Retina (tissue), 1 donor: Measurements from ENCODE around the gene SLC28A1.
"Not testable (repeated sequence)": the region's sequence is repeated elsewhere in the genome, so short reads cannot be mapped to it uniquely, and the experiment has no call there.

ENCODE experiments used
- DNase-seq: peaks from one replicate; pipeline ENCODE4 v3.0.0-alpha.2; 2016

Gene SLC28A1

GRCh38 chr15:84976746-84977345, 92.4 kb downstream of the SLC28A1 start:
- DNase-seq = no peak

- DNase-seq = no peak
Measured at GRCh38 chr15:84979651-84980050, 95.2 kb downstream of the SLC28A1 start.

GRCh38 chr15:84980196-84981053, 96.0 kb downstream of the SLC28A1 start:
- peak; percentile 96 for DNase-seq

- peak; percentile 99 for DNase-seq
Measured at GRCh38 chr15:84981054-84981710, 96.7 kb downstream of the SLC28A1 start.

- DNase-seq = peak; percentile 69
Measured at GRCh38 chr15:84981711-84982300, 97.3 kb downstream of the SLC28A1 start, which contains the start of gene PDE8A. TSS of gene PDE8A (plus strand) at chr15:84981856. CDS start at chr15:84982163, 307 bp downstream.

- DNase-seq = peak; percentile 61
Measured at GRCh38 chr15:84982301-84982920, 97.9 kb downstream of the SLC28A1 start.

- no peak for DNase-seq
Measured at GRCh38 chr15:84983294-84983693, 98.8 kb downstream of the SLC28A1 start.

GRCh38 chr15:84983711-84984110, 99.2 kb downstream of the SLC28A1 start:
- DNase-seq = no peak

- DNase-seq = no peak
Measured at GRCh38 chr15:84985158-84985557, 100.7 kb downstream of the SLC28A1 start.

- not testable (repeated sequence) for DNase-seq
Measured at GRCh38 chr15:84987351-84987750, 102.9 kb downstream of the SLC28A1 start.

GRCh38 chr15:84987949-84988624, 103.6 kb downstream of the SLC28A1 start:
- DNase-seq = no peak

GRCh38 chr15:84988909-84989644, 104.6 kb downstream of the SLC28A1 start:
- DNase-seq = no peak

- no peak for DNase-seq
Measured at GRCh38 chr15:84990507-84990906, 106.0 kb downstream of the SLC28A1 start.

- DNase-seq = no peak
Measured at GRCh38 chr15:84991014-84991712, 106.7 kb downstream of the SLC28A1 start.

GRCh38 chr15:84992157-84992944, 107.9 kb downstream of the SLC28A1 start:
- DNase-seq = no peak
